Measurements from ENCODE around the gene PHACTR3.

Gene PHACTR3

GRCh38 chr20:59817846-59818615 lies 213.7 kb downstream of the PHACTR3 start:
- no peak overlapping the region for H3K27ac ChIP-seq (ENCODE audit: poor library complexity, severe bottlenecking)

GRCh38 chr20:59818911-59819310 lies 214.6 kb downstream of the PHACTR3 start:
- no peak for ATAC-seq (ENCODE audit: low read depth)
- no peaks in the 10 kb centered on the region for H3K9me3 ChIP-seq (ENCODE audit: severe bottlenecking)

More at GRCh38 chr20:59817846-59818615, 213.7 kb downstream of the PHACTR3 start:
- Histone ChIP-seq H3K9me3 (ENCODE audit: severe bottlenecking) (no peaks in the 10 kb centered on the region), H3K4me1 (ENCODE audit: insufficient read depth, poor library complexity, severe bottlenecking) (peaks cover 12% of the 10 kb centered on the region), H3K27me3 (ENCODE audit: insufficient read depth, poor library complexity, severe bottlenecking) (no peaks in the 10 kb centered on the region), H3K4me3 (ENCODE audit: severe bottlenecking) (no peak overlapping the region), H3K36me3 (ENCODE audit: low read depth) (no peaks in the 10 kb centered on the region)
- peak; percentile 51 for DNase-seq (ENCODE audit: low spot score)
- TF ChIP-seq, protein P1, sequence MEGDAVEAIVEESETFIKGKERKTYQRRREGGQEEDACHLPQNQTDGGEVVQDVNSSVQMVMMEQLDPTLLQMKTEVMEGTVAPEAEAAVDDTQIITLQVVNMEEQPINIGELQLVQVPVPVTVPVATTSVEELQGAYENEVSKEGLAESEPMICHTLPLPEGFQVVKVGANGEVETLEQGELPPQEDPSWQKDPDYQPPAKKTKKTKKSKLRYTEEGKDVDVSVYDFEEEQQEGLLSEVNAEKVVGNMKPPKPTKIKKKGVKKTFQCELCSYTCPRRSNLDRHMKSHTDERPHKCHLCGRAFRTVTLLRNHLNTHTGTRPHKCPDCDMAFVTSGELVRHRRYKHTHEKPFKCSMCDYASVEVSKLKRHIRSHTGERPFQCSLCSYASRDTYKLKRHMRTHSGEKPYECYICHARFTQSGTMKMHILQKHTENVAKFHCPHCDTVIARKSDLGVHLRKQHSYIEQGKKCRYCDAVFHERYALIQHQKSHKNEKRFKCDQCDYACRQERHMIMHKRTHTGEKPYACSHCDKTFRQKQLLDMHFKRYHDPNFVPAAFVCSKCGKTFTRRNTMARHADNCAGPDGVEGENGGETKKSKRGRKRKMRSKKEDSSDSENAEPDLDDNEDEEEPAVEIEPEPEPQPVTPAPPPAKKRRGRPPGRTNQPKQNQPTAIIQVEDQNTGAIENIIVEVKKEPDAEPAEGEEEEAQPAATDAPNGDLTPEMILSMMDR (IDR thresholded peaks at IDR 0.05; ENCODE audit: poor library complexity, severe bottlenecking), result no peak
- no peak for ATAC-seq (ENCODE audit: low read depth)

GRCh38 chr20:59819496-59820203 lies 215.3 kb downstream of the PHACTR3 start:
- Histone ChIP-seq H3K4me3 (ENCODE audit: severe bottlenecking) (no peak overlapping the region), H3K9me3 (ENCODE audit: severe bottlenecking) (no peaks in the 10 kb centered on the region), H3K4me1 (ENCODE audit: insufficient read depth, poor library complexity, severe bottlenecking) (peaks cover 12% of the 10 kb centered on the region), H3K27me3 (ENCODE audit: insufficient read depth, poor library complexity, severe bottlenecking) (no peaks in the 10 kb centered on the region), H3K36me3 (ENCODE audit: low read depth) (no peaks in the 10 kb centered on the region), H3K27ac (ENCODE audit: poor library complexity, severe bottlenecking) (no peak overlapping the region)
- peak; percentile 71 for DNase-seq (ENCODE audit: low spot score)
- no peak for ATAC-seq (ENCODE audit: low read depth)
- TF ChIP-seq, protein P1 (IDR thresholded peaks at IDR 0.05; ENCODE audit: poor library complexity, severe bottlenecking), result no peak

More at GRCh38 chr20:59818911-59819310, 214.6 kb downstream of the PHACTR3 start:
- Histone ChIP-seq H3K27me3 (ENCODE audit: insufficient read depth, poor library complexity, severe bottlenecking) (no peaks in the 10 kb centered on the region), H3K27ac (ENCODE audit: poor library complexity, severe bottlenecking) (no peak overlapping the region), H3K36me3 (ENCODE audit: low read depth) (no peaks in the 10 kb centered on the region), H3K4me3 (ENCODE audit: severe bottlenecking) (no peak overlapping the region), H3K4me1 (ENCODE audit: insufficient read depth, poor library complexity, severe bottlenecking) (peaks cover 12% of the 10 kb centered on the region)
- TF ChIP-seq, protein P1 (IDR thresholded peaks at IDR 0.05; ENCODE audit: poor library complexity, severe bottlenecking), result no peak
- peak; percentile 66 for DNase-seq (ENCODE audit: low spot score)

DNA sequence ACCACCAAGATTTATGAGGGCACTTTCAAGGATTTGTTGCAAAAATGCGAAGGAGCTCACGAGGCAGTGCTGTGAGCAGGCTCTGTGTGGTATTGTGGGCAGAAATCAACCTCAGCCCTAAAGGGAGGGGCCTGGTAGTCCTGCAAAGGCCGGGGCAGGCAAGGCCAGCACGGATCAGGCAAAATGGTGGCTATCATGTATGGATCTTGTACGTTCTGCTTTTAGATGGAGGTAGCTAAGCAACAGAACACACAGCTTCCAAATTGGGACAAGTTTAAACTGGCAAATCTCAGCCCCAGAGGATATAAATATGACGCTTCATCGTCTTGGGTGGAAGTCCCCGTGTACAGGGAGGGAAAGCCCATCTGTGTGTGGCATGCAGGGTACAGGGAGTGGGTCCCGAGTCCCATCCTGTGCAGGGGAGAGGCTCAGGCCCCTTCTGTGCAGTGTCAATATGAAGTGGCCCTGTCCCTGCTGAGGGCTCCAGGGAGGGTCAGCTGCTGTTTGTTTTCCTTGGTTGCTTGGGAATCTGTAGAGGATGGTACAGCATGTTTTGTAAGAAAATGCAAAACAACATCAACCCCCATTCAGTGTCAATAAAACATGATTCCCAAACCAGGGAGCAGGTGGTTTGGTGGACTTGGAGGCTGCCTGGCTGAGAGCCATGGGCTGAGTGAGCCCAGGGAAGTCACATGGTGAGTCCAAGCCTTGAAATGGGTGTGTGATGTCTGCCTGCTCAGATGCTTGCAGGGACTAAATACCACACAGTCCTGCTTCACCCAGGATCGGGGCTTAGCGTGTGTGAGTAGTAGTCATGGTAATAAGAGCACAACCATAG lies 216.1 kb downstream of the PHACTR3 start:
- DNase-seq (ENCODE audit: low spot score) (peak; percentile 72), ATAC-seq (ENCODE audit: low read depth) (peak; percentile 60)
- TF ChIP-seq, protein P1 (IDR thresholded peaks at IDR 0.05; ENCODE audit: poor library complexity, severe bottlenecking), result no peak
- H3K36me3 ChIP-seq (ENCODE audit: low read depth), result no peaks in the 10 kb centered on the region
- H3K4me3 ChIP-seq (ENCODE audit: severe bottlenecking), result no peak overlapping the region
- H3K9me3 ChIP-seq (ENCODE audit: severe bottlenecking), result no peaks in the 10 kb centered on the region
- H3K27ac ChIP-seq (ENCODE audit: poor library complexity, severe bottlenecking), result peak overlapping the region; percentile 0
- peaks cover 14% of the 10 kb centered on the region for H3K4me1 ChIP-seq (ENCODE audit: insufficient read depth, poor library complexity, severe bottlenecking)
- H3K27me3 ChIP-seq (ENCODE audit: insufficient read depth, poor library complexity, severe bottlenecking), result no peaks in the 10 kb centered on the region
